IMR-90 (cell line): ENCODE data around the gene CCDC120.

ENCODE experiments used
- BHLHE40 ChIP-seq: fragments of 150-350 bp; IDR thresholded peaks from 2 replicates; pipeline ENCODE4 v1.6.1; 2016; ENCODE audit warnings: mild to moderate bottlenecking, low read depth, low read length
- FOS ChIP-seq: fragments of 150-350 bp; IDR thresholded peaks from 2 replicates; pipeline ENCODE4 v1.6.1; 2016; ENCODE audit warnings: low read depth, low read length
- MAFK ChIP-seq: IDR thresholded peaks from 2 replicates; pipeline ENCODE4 v1.6.1; 2012; ENCODE audit warnings: low read depth, low read length, improper control_type of control experiment
- MXI1 ChIP-seq: IDR thresholded peaks from 2 replicates; pipeline ENCODE4 v1.6.1; 2012; ENCODE audit warnings: low read depth, mild to moderate bottlenecking, low read length, moderate library complexity, borderline replicate concordance
- POLR2A ChIP-seq: IDR thresholded peaks from 2 replicates; pipeline ENCODE4 v1.6.1; 2012; ENCODE audit warnings: mild to moderate bottlenecking, low read depth, low read length
- RCOR1 ChIP-seq: IDR thresholded peaks from 2 replicates; pipeline ENCODE4 v1.6.1; 2012; ENCODE audit warnings: mild to moderate bottlenecking, low read length, improper control_type of control experiment; ENCODE audit not compliant: insufficient replicate concordance
- RFX5 ChIP-seq: IDR thresholded peaks from 2 replicates; pipeline ENCODE4 v1.8.0; 2012; ENCODE audit warnings: low read depth, mild to moderate bottlenecking, low read length, moderate library complexity
- SMC3 ChIP-seq: fragments of 150-350 bp; IDR thresholded peaks from 2 replicates; pipeline ENCODE4 v1.6.1; 2016; ENCODE audit warnings: low read depth, mild to moderate bottlenecking, antibody characterized with exemption, low read length, moderate library complexity
- TF ChIP-seq, protein P1 (sequence below): conservative IDR thresholded peaks from 2 replicates; pipeline ENCODE4 v1.5.1; 2012; ENCODE audit warnings: mild to moderate bottlenecking, low read depth, low read length, improper control_type of control experiment
- TF ChIP-seq, protein P2 (sequence below): fragments of 150-350 bp; IDR thresholded peaks from 2 replicates; pipeline ENCODE4 v1.6.1; 2017; ENCODE audit warnings: mild to moderate bottlenecking, antibody characterized with exemption, low read length, low read depth

DNA sequence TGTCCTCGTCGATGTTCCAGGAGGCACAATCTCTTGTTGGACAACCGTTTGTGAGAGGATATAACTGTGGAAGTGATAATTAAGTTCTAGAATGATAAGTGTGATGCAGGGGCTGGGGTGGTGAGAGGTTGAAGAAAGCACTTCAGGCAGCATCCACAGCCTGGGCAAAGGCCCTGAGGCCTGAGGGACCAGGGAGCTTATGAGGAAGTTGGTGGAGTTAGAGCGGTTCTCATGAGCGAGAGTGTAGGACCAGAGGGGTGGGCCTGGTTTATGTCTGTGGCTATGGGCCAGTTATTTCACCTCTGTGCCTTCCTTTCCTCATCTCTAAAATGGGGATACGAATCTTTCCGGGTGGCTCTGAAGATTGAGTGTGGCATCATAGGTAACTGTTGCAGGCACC lies 2.7 kb downstream of the CCDC120 start:
- TF ChIP-seq POLR2A (no peak), BHLHE40 (no peak), FOS (no peak), MXI1 (no peak), MAFK (no peak), RCOR1 (no peak), RFX5 (no peak), SMC3 (no peak)
- TF ChIP-seq, protein P1, sequence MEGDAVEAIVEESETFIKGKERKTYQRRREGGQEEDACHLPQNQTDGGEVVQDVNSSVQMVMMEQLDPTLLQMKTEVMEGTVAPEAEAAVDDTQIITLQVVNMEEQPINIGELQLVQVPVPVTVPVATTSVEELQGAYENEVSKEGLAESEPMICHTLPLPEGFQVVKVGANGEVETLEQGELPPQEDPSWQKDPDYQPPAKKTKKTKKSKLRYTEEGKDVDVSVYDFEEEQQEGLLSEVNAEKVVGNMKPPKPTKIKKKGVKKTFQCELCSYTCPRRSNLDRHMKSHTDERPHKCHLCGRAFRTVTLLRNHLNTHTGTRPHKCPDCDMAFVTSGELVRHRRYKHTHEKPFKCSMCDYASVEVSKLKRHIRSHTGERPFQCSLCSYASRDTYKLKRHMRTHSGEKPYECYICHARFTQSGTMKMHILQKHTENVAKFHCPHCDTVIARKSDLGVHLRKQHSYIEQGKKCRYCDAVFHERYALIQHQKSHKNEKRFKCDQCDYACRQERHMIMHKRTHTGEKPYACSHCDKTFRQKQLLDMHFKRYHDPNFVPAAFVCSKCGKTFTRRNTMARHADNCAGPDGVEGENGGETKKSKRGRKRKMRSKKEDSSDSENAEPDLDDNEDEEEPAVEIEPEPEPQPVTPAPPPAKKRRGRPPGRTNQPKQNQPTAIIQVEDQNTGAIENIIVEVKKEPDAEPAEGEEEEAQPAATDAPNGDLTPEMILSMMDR = no peak
- TF ChIP-seq, protein P2, sequence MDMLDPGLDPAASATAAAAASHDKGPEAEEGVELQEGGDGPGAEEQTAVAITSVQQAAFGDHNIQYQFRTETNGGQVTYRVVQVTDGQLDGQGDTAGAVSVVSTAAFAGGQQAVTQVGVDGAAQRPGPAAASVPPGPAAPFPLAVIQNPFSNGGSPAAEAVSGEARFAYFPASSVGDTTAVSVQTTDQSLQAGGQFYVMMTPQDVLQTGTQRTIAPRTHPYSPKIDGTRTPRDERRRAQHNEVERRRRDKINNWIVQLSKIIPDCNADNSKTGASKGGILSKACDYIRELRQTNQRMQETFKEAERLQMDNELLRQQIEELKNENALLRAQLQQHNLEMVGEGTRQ = no peak
